ENCODE results near the gene CEMIP2.

Gene CEMIP2

DNA sequence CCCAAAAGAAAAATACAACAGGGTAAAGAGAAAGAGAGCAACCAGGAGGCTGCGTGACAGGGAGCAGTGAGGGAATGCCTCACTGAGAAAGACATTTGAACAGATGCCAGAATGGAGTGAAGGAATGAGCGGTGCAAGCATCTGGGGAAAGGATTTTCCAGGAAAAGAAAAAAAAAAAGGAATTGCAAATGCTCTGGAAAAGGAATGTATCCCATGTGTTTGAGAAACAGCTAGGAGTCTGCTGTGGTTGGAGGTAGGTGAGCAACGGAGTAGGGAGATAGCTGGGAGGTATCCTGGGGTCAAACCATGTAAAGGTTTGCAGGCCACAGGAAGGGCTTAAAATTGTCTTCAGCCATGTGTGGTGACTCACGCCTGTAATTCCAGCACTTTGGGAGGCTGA is 23.6 kb upstream of the CEMIP2 start:
- DNase-seq: no peak
- TF ChIP-seq POLR2A (IDR thresholded peaks at IDR 0.05; ENCODE audit: low read length) (no peak), GATA1 (IDR thresholded peaks at IDR 0.05; ENCODE audit: low read depth, low read length) (no peak)

DNA sequence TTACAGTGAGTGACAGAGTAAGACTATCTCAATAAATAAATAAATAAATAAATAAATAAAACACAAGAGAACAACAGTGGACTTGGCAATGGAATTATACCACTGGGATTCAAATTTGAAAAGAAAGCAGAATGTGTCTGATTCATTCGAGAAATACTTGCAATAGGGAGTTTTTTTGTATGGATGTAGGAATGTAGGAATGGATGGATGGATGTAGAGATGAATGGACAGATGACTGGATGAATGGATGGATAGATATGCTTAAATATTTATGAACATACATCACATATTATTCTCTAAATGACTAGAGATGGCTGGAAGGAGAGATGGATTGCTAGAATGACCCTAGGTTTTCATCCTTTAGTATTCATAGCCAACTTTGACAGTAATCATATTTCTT is 22.0 kb upstream of the CEMIP2 start:
- no peak for DNase-seq
- no peak for TF ChIP-seq POLR2A (IDR thresholded peaks at IDR 0.05; ENCODE audit: low read length)
- TF ChIP-seq GATA1 (IDR thresholded peaks at IDR 0.05; ENCODE audit: low read depth, low read length): no peak

DNA sequence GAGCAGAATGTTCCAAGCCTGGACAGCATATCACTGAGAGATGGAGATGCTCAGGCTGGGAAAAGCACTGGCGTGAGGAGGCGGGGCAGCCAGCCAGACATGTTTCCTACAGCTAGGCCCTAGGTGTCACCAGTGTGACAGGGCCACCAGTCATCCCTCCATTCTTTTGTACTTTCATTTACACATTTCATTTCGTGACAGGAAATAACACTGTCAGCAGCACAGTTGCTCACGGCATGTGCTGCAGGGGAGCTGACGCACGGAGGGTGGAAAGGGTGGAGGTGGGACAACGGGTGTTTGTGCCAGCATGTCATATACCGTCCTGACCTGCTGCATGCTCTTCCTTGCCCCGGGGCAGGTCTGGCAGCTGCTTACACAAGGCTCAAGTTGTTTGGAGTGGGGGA is 14.8 kb upstream of the CEMIP2 start:
- TF ChIP-seq POLR2A (IDR thresholded peaks at IDR 0.05; ENCODE audit: low read length) (no peak), GATA1 (IDR thresholded peaks at IDR 0.05; ENCODE audit: low read depth, low read length) (no peak)
- DNase-seq: no peak

DNA sequence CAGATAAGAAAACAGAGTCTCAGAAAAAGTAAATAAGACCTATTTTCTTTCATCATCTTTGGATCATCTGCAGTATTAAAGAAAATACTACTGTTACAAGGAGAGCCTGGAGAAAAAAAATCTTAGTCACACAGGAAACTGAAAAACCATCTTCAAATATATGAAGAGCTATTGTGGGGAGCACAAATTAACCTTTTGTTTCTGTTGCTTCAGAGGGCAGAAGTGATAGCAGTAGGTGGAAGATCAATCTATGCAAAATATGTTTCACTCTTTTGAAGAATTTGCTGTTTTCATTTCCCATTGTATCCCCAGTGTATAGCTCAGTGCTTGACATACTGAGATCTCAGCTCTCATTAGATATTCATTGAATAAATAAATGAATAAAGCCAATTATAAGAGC is 13.1 kb upstream of the CEMIP2 start:
- no peak for DNase-seq
- TF ChIP-seq POLR2A (IDR thresholded peaks at IDR 0.05; ENCODE audit: low read length) (no peak), GATA1 (IDR thresholded peaks at IDR 0.05; ENCODE audit: low read depth, low read length) (no peak)

DNA sequence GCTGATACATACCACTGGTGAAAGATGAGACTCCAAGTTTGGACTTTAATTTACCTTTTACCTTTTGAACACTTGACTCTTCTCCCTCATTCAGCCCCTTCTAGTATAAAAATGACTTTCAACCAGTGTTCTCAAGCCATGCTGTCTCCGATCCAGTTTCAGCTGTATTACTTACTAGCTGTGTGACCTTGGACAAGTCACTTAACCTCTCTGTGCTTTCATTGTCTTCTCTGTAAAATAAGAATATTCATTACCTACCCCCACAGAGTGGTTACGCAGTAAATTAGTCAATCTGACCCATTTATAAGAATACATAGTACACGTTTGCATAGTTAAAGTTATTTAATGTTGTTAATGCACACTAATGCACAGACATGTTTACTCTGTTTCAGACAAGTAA is 12.6 kb upstream of the CEMIP2 start:
- no peak for TF ChIP-seq GATA1 (IDR thresholded peaks at IDR 0.05; ENCODE audit: low read depth, low read length)
- no peak for TF ChIP-seq POLR2A (IDR thresholded peaks at IDR 0.05; ENCODE audit: low read length)
- no peak for DNase-seq

DNA sequence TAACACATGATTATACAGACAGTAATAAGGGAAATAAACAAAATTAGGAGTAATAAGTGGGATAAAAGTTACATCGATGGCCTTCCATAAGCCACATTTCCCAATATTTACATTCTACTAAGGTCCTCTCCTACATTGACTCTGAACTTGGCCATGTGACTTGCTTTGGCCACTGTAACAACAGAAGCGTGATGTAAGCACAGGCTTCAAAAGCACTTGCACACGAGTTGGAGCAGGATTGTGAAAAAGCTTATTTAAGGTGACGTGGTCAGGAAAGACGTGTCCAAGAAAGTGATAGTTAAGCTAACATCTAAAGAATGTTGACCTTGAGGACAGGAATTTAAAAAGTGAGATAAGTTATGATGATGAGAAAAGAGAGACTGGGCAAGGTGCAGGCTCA is 9.8 kb upstream of the CEMIP2 start:
- no peak for DNase-seq
- TF ChIP-seq POLR2A (IDR thresholded peaks at IDR 0.05; ENCODE audit: low read length) (no peak), GATA1 (IDR thresholded peaks at IDR 0.05; ENCODE audit: low read depth, low read length) (no peak)

DNA sequence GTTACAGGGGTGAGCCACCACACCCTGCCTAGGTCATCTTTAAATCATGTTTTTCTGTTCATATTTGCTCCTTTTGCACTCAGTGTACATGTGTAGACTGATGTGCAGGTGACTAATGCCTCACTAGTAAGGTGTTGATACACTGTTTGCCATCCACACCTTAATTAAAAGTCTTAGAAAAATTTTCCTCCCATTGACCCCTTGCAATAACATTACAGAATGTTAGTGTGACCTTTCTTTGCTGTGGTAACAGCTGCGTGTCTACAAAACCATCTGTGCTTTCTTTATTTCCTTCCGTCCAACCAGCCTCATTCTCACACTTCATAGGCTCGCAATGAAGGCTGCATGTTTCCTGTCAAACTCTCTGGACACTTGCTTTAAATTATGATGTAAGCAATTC is 6.6 kb upstream of the CEMIP2 start:
- no peak for DNase-seq
- TF ChIP-seq GATA1 (IDR thresholded peaks at IDR 0.05; ENCODE audit: low read depth, low read length): no peak
- TF ChIP-seq POLR2A (IDR thresholded peaks at IDR 0.05; ENCODE audit: low read length): no peak

DNA sequence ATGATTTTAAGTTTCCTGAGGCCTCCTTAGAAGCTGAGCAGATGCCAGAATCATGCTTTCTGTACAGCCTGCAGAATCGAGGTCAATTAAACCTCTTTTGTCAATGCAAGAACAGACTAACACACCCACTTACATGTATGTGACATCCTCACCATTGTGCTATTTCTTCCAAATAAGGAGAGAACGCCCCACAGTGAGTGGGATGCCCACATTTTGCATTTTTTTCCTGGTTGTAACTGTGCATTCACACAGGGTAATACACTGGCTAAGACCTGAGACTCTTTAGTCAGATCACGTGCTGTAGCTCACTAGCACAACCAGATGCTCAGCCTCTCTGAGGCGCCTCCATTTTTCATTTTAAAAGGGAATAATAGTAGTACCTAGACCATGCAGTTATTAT is 4.4 kb upstream of the CEMIP2 start:
- no peak for DNase-seq
- no peak for TF ChIP-seq POLR2A (IDR thresholded peaks at IDR 0.05; ENCODE audit: low read length)
- no peak for TF ChIP-seq GATA1 (IDR thresholded peaks at IDR 0.05; ENCODE audit: low read depth, low read length)

DNA sequence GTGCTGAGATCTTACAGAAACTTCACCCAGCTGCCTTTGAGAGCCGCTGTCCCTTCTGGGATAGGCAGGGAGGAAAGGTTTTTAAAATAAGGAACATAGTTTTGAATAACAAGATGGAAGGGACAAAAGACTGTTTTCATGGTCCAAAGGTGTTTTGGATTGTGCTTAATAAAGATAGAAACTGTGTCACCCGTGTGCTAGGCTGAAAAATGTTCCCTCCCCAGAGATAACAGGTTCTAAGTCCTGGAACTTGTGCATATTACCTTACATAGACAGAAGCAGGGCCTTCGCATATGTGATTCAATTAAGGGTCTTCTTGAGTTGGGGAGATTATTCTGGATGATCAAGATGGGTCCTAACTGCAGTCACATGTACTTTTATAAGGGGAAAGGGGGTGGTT is 1.9 kb upstream of the CEMIP2 start:
- TF ChIP-seq POLR2A (IDR thresholded peaks at IDR 0.05; ENCODE audit: low read length): no peak
- TF ChIP-seq GATA1 (IDR thresholded peaks at IDR 0.05; ENCODE audit: low read depth, low read length): no peak
- DNase-seq: no peak

DNA sequence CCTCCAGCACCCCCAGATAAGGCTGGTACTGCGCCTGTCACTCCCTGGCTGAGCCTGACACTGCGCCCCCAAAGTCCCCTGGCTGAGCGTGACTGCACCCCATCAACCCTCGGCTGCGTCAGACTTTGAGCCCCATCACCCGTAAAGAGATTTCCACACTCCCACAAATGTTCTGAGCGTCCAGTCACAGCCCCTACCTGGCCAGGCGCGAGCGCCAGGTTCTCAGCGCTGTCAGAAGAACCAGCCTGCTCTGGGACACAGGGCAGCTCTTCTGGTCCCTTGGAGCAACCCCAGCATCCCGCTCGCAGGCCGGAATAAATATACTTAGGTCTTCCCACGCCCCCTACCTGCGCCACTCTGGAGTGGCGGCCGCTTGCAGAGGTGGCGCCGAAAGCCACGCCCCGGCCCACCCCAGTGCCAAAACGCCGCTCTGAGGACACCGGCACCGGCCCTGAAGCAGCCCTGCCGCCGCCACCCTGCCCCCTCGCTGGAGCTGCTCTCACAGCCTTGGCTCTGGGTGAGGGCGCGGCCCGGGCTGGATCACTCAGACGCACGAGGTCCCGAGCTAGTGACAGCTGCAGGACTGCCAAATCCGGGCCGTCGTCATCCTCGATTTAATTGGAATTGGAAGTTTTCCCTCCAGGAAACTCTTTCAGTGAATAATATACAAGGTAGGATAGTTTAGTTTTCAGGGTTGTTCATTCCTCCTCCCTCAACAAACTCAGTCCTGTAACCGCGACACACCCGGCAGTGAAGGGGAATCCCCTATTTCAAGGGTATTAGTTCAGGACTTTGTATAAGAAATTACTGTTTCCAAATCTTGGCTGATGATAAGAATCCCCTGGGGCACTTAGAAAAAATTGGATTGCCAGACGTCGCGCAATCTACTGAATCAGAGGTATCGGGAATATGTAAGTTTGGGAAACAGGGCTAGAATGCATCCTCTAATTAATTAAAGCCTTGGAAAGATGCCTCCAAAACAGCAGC is 1.2 kb upstream of the CEMIP2 start:
- no peak for TF ChIP-seq POLR2A (IDR thresholded peaks at IDR 0.05; ENCODE audit: low read length)
- TF ChIP-seq GATA1 (IDR thresholded peaks at IDR 0.05; ENCODE audit: low read depth, low read length): no peak
- DNase-seq: peak; percentile 72 to 77

DNA sequence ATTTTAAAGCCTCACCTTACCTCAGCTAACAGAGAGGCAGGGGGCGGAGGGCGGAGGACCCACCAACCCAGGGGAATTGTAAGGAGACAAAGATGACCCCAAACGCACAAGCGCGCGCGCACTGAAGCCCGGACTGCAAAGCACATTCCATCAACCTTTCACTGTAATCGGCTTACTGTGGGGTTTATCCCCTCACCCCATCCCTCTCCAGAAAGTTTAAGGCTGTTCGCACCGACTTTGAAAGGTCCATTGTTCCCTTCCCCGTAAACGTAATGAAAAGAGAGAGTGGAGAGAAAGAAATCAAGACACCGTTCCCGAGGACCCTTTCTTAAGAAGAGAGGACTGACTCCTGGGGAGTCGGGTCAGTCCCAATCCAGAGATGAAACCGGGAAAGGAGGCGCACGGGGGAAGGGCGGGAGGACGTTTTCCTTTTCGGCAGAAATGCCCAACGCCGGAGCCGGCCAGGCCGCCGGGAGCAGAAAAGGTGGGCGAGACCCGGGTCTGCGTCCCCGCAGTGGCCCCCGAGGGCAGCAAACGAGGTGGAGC is 464 bp downstream of the CEMIP2 start:
- DNase-seq: peak; percentile 42 to 62
- TF ChIP-seq POLR2A (IDR thresholded peaks at IDR 0.05; ENCODE audit: low read length) (no peak), GATA1 (IDR thresholded peaks at IDR 0.05; ENCODE audit: low read depth, low read length) (no peak)

DNA sequence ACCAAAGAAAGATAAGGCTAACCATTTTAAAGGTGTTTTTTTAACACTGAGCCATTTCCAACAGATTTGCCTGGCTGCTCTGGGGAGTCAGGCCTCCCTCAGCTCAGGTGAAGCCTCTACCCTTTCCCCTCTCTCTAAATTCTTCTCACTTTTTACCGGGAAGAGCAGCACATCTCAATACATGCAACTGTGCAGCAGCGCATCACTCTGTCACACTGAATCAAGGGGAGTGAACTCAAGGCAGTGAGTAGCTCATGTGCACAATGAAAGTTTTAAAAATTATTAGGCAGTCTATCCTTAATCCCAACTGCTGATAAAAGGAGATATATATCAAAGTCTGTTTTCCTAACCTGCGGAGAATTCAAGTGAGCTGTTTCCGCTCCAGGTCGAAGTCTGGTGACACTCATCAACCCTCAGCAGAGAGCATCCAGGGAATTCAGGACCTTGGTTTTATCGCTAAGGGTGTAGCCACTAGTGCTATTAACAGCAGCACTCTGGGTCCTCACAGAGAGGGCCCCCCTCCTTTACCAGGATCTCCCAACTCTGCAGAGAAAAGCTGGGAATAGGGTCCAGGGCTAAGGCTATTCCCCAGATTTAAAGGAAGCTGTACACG is 1.0 kb downstream of the CEMIP2 start:
- DNase-seq: peak; percentile 42 to 58
- TF ChIP-seq GATA1 (IDR thresholded peaks at IDR 0.05; ENCODE audit: low read depth, low read length) (no peak), POLR2A (IDR thresholded peaks at IDR 0.05; ENCODE audit: low read length) (no peak)

DNA sequence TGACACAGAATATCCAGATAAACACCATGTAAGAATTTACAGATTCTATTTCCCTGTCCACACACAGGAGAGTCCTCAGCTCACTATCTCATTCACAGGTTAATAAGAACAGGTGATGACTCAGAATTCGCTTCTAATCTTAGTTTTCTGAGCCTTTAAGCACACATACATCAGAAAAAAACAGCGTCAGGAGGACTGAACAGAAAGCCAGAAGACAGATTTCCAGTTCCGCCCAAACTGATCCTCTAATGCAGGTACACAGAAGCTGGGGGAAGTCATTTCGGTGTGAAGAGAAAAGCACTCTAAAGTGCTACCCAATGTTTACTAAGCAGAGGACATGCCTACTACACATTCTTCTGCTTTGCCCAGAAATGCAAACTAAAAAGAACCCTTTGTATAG is 1.6 kb downstream of the CEMIP2 start:
- TF ChIP-seq GATA1 (IDR thresholded peaks at IDR 0.05; ENCODE audit: low read depth, low read length) (no peak), POLR2A (IDR thresholded peaks at IDR 0.05; ENCODE audit: low read length) (no peak)
- peak in 1 of 2 experiments; percentile 49 for DNase-seq

DNA sequence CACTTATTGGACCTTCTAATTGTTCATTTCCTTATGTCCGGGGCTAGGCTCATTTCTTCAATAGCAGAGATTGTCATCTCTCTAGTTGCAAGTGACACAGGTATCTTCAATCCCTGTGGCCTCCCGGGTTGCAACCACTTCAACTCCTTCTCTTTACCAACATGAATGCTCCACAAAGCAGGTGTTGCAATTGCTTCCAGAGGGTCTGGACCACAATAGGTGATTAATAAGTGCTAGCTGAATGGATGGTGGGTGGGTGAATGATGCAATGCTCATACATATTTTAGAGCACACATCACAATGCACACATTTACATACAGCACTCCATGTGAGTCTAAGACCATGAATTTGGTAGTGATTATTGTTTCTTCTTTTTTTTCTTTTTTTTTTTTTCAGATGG is 2.6 kb downstream of the CEMIP2 start:
- no peak for TF ChIP-seq GATA1 (IDR thresholded peaks at IDR 0.05; ENCODE audit: low read depth, low read length)
- TF ChIP-seq POLR2A (IDR thresholded peaks at IDR 0.05; ENCODE audit: low read length): no peak
- peak; percentile 7 to 33 for DNase-seq

All from erythroblast (primary cell).